ENCODE data around the gene ZSCAN20.

The ZSCAN20 gene

DNA sequence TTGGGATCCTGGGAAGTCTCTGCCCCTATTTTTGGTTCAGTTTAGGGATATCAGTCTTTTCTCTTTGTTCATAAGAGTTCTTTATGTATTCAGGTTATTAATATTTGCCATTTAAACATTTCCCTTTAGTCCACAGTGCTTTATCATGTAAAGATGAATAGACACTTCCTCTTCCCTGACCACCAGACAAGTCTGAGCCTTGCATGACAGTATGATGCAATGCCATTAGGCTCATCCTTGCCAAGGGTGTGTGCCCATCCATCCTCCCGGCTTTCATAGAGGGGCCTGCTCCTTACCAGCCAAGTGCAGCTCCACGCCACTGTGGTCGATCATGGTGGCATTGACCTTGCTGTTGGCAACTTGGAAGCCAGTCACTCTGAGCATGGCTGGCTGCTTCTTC is 52.1 kb downstream of the ZSCAN20 start:
- no peak for DNase-seq (ENCODE audit: extremely low read depth in 1 of 2, low read depth in 1 of 2)

DNA sequence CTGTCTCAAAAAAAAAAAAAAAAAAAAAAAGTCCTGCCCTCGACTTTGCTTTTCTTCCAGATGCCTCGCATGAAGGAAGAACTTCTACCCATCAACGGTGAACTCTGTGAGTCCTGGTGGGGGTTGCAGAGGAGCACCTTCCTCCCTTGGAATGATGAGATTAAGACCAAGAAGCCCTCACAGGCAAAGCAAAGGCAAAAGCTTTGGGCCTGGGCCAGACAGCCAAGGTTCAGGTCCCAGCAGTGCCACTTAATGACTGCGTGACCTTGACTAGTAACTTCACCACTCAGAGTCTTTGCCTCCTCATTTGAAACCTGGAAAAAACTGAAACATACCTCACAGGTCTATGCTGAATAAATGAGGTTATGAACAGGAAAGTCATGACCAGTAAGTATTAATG is 55.5 kb downstream of the ZSCAN20 start:
- no peak for DNase-seq (ENCODE audit: extremely low read depth in 1 of 2, low read depth in 1 of 2)

DNA sequence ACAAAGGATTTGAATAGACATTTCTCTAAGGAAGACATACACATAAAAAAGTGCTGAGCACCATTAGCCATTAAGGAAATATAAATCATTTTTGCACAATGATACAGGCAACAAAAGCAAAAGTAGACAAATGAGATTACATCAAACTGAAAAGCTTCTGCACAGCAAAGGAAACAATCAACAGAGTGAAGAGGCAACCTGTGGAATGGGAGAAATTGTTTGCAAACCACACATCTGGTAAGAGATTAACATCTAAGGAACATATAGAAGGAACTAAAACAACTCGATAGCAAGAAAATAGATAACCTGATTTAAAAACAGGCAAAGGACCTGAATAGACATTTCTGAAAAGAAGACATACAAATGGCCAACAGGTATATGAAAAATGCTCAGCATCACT is 57.5 kb downstream of the ZSCAN20 start:
- DNase-seq (ENCODE audit: extremely low read depth in 1 of 2, low read depth in 1 of 2), result no peak

- no peak for DNase-seq (ENCODE audit: extremely low read depth in 1 of 2, low read depth in 1 of 2)
Measured at GRCh38 chr1:33532250-33532649, 59.8 kb downstream of the ZSCAN20 start.

DNA sequence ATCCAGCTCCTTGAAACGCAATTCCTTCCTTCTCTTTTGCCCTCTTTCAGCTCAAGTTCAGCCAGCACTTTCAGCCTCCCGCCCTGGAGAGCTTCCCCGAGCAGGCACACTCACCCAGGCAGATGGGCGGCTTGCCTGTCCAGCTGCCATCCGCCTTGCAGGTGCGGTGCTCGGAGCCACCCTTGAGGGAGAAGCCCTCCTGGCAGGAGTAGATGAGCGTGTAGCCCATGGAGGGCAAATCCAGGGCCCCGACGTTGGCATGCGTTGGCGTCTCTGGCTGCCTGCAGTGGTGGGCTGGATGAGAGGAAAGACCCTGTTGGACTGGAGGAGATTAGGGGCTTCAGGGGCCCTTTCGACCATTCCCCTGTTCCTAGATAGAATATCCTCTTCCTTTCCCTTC is 60.5 kb downstream of the ZSCAN20 start:
- DNase-seq (ENCODE audit: extremely low read depth in 1 of 2, low read depth in 1 of 2), result no peak

GRCh38 chr1:33535334-33535733 is 62.9 kb downstream of the ZSCAN20 start:
- no peak for DNase-seq (ENCODE audit: extremely low read depth in 1 of 2, low read depth in 1 of 2)

DNA sequence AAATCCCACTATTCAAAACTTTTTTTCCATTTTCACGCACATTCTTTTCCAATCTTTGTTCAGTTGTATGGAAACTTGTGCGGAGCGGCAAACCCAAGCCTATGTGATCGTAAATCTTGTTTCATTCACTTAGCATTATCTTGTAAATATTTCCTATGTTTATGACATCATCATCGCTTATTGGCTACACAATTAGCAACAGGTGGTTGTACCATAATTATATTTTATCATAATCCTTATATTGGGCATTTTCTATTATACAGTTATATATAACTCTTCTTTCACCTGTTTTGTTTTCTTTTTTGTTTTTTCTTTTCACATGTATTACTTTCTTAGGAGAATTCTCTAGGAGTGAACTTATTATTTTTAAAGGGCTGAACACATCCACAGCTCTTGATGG is 65.4 kb downstream of the ZSCAN20 start:
- DNase-seq (ENCODE audit: extremely low read depth in 1 of 2, low read depth in 1 of 2), result no peak

- no peak for DNase-seq (ENCODE audit: extremely low read depth in 1 of 2, low read depth in 1 of 2)
Measured at GRCh38 chr1:33541966-33542365, 69.5 kb downstream of the ZSCAN20 start.
